ENCODE data around the gene SPRED1.

SPRED1 gene

GRCh38 chr15:38252481-38253350, at the start of gene SPRED1:
Gene SPRED1, plus strand, starts transcription at chr15:38252836. Its CDS starts 350 bp downstream, at chr15:38253186.
- peak within 1 kb of the TSS; percentile 82 for H3K4me3 Mint-ChIP-seq
- no peaks in the 10 kb centered on the region for H3K36me3 Mint-ChIP-seq (ENCODE audit: low read depth)
- peaks cover 71% of the 10 kb centered on the region for H3K27me3 Mint-ChIP-seq (ENCODE audit: low read depth)
- H3K4me1 Mint-ChIP-seq (ENCODE audit: low read depth), result peaks cover 24% of the 10 kb centered on the region
- H3K27ac Mint-ChIP-seq, result peak within 1 kb of the TSS; percentile 35
- H3K9me3 Mint-ChIP-seq, result no peaks in the 10 kb centered on the region

GRCh38 chr15:38205526-38206272, 46.9 kb upstream of the SPRED1 start:
- Mint-ChIP-seq H3K4me3 (no peak overlapping the region), H3K27ac (no peak overlapping the region), H3K9me3 (no peaks in the 10 kb centered on the region), H3K36me3 (ENCODE audit: low read depth) (no peaks in the 10 kb centered on the region), H3K27me3 (ENCODE audit: low read depth) (peaks cover 14% of the 10 kb centered on the region), H3K4me1 (ENCODE audit: low read depth) (no peaks in the 10 kb centered on the region)

- peaks cover 18% of the 10 kb centered on the region for H3K27me3 Mint-ChIP-seq (ENCODE audit: low read depth)
- H3K27ac Mint-ChIP-seq, result no peak overlapping the region
- no peaks in the 10 kb centered on the region for H3K9me3 Mint-ChIP-seq
- no peaks in the 10 kb centered on the region for H3K4me1 Mint-ChIP-seq (ENCODE audit: low read depth)
- H3K4me3 Mint-ChIP-seq, result no peak overlapping the region
- no peaks in the 10 kb centered on the region for H3K36me3 Mint-ChIP-seq (ENCODE audit: low read depth)
Measured at GRCh38 chr15:38207621-38208020, 45.0 kb upstream of the SPRED1 start.

- H3K27me3 Mint-ChIP-seq (ENCODE audit: low read depth), result peaks cover 20% of the 10 kb centered on the region
- no peaks in the 10 kb centered on the region for H3K36me3 Mint-ChIP-seq (ENCODE audit: low read depth)
- no peaks in the 10 kb centered on the region for H3K4me1 Mint-ChIP-seq (ENCODE audit: low read depth)
- H3K9me3 Mint-ChIP-seq, result no peaks in the 10 kb centered on the region
- H3K4me3 Mint-ChIP-seq, result no peak overlapping the region
- H3K27ac Mint-ChIP-seq, result no peak overlapping the region
Measured at GRCh38 chr15:38208206-38208605, 44.4 kb upstream of the SPRED1 start.

GRCh38 chr15:38208779-38209178, 43.9 kb upstream of the SPRED1 start:
- no peak overlapping the region for H3K4me3 Mint-ChIP-seq
- H3K27ac Mint-ChIP-seq, result no peak overlapping the region
- no peaks in the 10 kb centered on the region for H3K9me3 Mint-ChIP-seq
- peaks cover 18% of the 10 kb centered on the region for H3K27me3 Mint-ChIP-seq (ENCODE audit: low read depth)
- H3K4me1 Mint-ChIP-seq (ENCODE audit: low read depth), result no peaks in the 10 kb centered on the region
- H3K36me3 Mint-ChIP-seq (ENCODE audit: low read depth), result no peaks in the 10 kb centered on the region

- Mint-ChIP-seq H3K36me3 (ENCODE audit: low read depth) (no peaks in the 10 kb centered on the region), H3K27me3 (ENCODE audit: low read depth) (peaks cover 21% of the 10 kb centered on the region), H3K4me1 (ENCODE audit: low read depth) (no peaks in the 10 kb centered on the region), H3K9me3 (no peaks in the 10 kb centered on the region), H3K27ac (no peak overlapping the region), H3K4me3 (no peak overlapping the region)
Measured at GRCh38 chr15:38211249-38211648, 41.4 kb upstream of the SPRED1 start.

- Mint-ChIP-seq H3K27ac (no peak overlapping the region), H3K4me1 (ENCODE audit: low read depth) (no peaks in the 10 kb centered on the region), H3K9me3 (no peaks in the 10 kb centered on the region), H3K4me3 (no peak overlapping the region), H3K36me3 (ENCODE audit: low read depth) (no peaks in the 10 kb centered on the region), H3K27me3 (ENCODE audit: low read depth) (peaks cover 22% of the 10 kb centered on the region)
Measured at GRCh38 chr15:38211811-38212210, 40.8 kb upstream of the SPRED1 start.

- Mint-ChIP-seq H3K9me3 (no peaks in the 10 kb centered on the region), H3K4me3 (no peak overlapping the region), H3K4me1 (ENCODE audit: low read depth) (peaks cover 3% of the 10 kb centered on the region), H3K27ac (no peak overlapping the region), H3K27me3 (ENCODE audit: low read depth) (peaks cover 17% of the 10 kb centered on the region), H3K36me3 (ENCODE audit: low read depth) (no peaks in the 10 kb centered on the region)
Measured at GRCh38 chr15:38212729-38213351, 39.8 kb upstream of the SPRED1 start.

GRCh38 chr15:38213356-38213755, 39.3 kb upstream of the SPRED1 start:
- Mint-ChIP-seq H3K4me3 (no peak overlapping the region), H3K36me3 (ENCODE audit: low read depth) (no peaks in the 10 kb centered on the region), H3K4me1 (ENCODE audit: low read depth) (peaks cover 3% of the 10 kb centered on the region), H3K27ac (no peak overlapping the region), H3K27me3 (ENCODE audit: low read depth) (peaks cover 17% of the 10 kb centered on the region), H3K9me3 (no peaks in the 10 kb centered on the region)

GRCh38 chr15:38215707-38216106, 36.9 kb upstream of the SPRED1 start:
- H3K4me1 Mint-ChIP-seq (ENCODE audit: low read depth), result peaks cover 3% of the 10 kb centered on the region
- H3K9me3 Mint-ChIP-seq, result no peaks in the 10 kb centered on the region
- H3K4me3 Mint-ChIP-seq, result no peak overlapping the region
- no peaks in the 10 kb centered on the region for H3K36me3 Mint-ChIP-seq (ENCODE audit: low read depth)
- H3K27ac Mint-ChIP-seq, result no peak overlapping the region
- peaks cover 22% of the 10 kb centered on the region for H3K27me3 Mint-ChIP-seq (ENCODE audit: low read depth)

- Mint-ChIP-seq H3K4me3 (no peak overlapping the region), H3K27ac (no peak overlapping the region), H3K27me3 (ENCODE audit: low read depth) (peaks cover 22% of the 10 kb centered on the region), H3K4me1 (ENCODE audit: low read depth) (peaks cover 3% of the 10 kb centered on the region), H3K36me3 (ENCODE audit: low read depth) (no peaks in the 10 kb centered on the region), H3K9me3 (no peaks in the 10 kb centered on the region)
Measured at GRCh38 chr15:38216763-38217162, 35.9 kb upstream of the SPRED1 start.

- Mint-ChIP-seq H3K27me3 (ENCODE audit: low read depth) (peaks cover 20% of the 10 kb centered on the region), H3K4me3 (no peak overlapping the region), H3K27ac (no peak overlapping the region), H3K36me3 (ENCODE audit: low read depth) (no peaks in the 10 kb centered on the region), H3K9me3 (no peaks in the 10 kb centered on the region), H3K4me1 (ENCODE audit: low read depth) (peaks cover 3% of the 10 kb centered on the region)
Measured at GRCh38 chr15:38217191-38217595, 35.4 kb upstream of the SPRED1 start.

GRCh38 chr15:38217788-38218609, 34.6 kb upstream of the SPRED1 start:
- no peak overlapping the region for H3K4me3 Mint-ChIP-seq
- no peak overlapping the region for H3K27ac Mint-ChIP-seq
- peaks cover 15% of the 10 kb centered on the region for H3K27me3 Mint-ChIP-seq (ENCODE audit: low read depth)
- peaks cover 3% of the 10 kb centered on the region for H3K4me1 Mint-ChIP-seq (ENCODE audit: low read depth)
- no peaks in the 10 kb centered on the region for H3K36me3 Mint-ChIP-seq (ENCODE audit: low read depth)
- no peaks in the 10 kb centered on the region for H3K9me3 Mint-ChIP-seq

All from T-helper 1 cell treated with Interleukin-12 subunit alpha and Interleukin-12 subunit beta and Interleukin-4 antibody, amounts not matched to agents 30 μg/mL and 1 μg/mL, for 36 hours (primary cell).